ENCODE measurements around the gene SYTL3.
"Not testable (repeated sequence)": the region's sequence is repeated elsewhere in the genome, so short reads cannot be mapped to it uniquely, and the experiment has no call there.

SYTL3 gene

DNA sequence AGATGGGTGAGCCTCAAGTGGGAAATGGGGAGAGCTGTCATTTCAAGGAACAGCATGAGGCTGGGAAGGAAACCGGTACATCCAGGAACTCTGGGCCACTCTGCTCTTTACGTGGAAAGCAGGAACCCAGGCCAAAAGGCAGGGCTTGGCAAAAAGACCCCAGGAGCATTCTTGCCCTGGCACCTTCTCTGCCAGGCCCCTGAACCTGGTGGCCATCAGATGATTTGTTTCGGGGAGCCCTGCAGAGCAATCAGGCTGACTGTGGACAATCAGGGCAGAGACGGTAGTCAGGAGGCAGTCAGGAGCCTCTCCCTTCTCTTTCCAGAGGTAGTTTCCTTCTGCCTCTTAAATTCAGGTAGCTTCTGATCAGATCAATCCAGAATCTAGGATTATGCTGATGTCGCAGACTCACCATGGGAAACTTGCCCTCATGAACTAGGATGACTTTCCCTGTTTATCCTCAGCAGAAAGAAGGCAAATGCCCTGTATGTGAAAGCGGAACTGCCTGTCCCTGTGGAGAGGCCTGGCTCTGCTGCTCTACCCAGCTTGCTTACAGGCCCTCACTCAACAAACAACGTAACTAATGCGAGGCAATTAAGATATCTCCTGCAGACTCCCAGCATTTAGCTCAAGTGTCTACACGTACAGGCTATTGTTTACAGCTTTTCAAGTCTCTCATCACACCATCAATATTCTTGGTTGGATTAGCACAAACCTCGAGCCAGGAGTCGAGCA, 132.7 kb downstream of the SYTL3 start:
- Mint-ChIP-seq H3K4me1 (peaks cover 9 to 35% of the 10 kb centered on the region in 2 donors), H3K27me3 (no peaks in the 10 kb centered on the region), H3K27ac (peak overlapping the region; percentile 38), H3K9me3 (no peaks in the 10 kb centered on the region), H3K36me3 (peaks cover 66 to 82% of the 10 kb centered on the region in 2 donors), H3K4me3 (no peak overlapping the region)
- ATAC-seq (replicated peaks) (no peak), DNase-seq (no peak)

DNA sequence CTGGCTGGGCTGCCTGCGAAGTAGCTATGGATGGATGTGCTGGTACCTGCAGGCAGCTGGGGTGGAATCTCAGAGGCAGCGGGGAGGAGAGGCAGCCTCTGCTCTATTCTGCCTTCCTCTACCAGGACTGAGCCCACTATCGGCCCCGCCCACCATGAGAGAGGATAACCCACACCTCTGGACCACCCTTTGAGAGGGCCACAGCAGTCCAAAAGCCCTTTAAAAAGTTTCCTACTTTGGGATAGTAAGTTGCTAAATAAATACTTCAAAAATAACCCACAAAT, 133.3 kb downstream of the SYTL3 start:
- peak overlapping the region; percentile 31 for H3K27ac Mint-ChIP-seq
- DNase-seq = no peak
- H3K4me3 Mint-ChIP-seq = no peak overlapping the region
- no peaks in the 10 kb centered on the region for H3K27me3 Mint-ChIP-seq
- no peak for ATAC-seq (replicated peaks)
- no peaks in the 10 kb centered on the region for H3K9me3 Mint-ChIP-seq
- peaks cover 10 to 31% of the 10 kb centered on the region in 2 donors for H3K4me1 Mint-ChIP-seq
- peaks cover 63 to 78% of the 10 kb centered on the region in 2 donors for H3K36me3 Mint-ChIP-seq

DNA sequence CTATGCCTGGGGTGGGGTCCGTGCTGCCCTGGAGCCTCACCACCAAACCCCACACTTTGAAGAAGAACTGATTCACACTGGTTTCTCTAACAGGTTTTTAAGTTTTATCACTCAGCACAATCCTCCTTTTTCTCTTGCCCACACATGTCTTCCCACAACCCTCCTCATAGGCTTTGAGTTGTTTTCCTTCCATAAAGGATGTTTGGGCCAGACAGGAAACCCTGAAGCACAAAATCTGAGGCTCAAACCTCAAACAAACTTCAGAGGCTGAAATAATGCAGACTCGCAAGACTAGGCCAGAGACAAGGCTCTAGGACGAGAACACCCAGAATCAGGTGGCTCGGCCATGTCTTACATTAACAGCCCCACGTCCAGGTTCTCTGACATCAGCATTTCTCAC, 134.0 kb downstream of the SYTL3 start:
- H3K27me3 Mint-ChIP-seq = no peaks in the 10 kb centered on the region
- H3K36me3 Mint-ChIP-seq = peaks cover 59 to 78% of the 10 kb centered on the region in 2 donors
- peak overlapping the region; percentile 31 for H3K27ac Mint-ChIP-seq
- H3K4me1 Mint-ChIP-seq = peaks cover 12 to 31% of the 10 kb centered on the region in 2 donors
- H3K9me3 Mint-ChIP-seq = no peaks in the 10 kb centered on the region
- no peak for ATAC-seq (replicated peaks)
- H3K4me3 Mint-ChIP-seq = no peak overlapping the region
- no peak for DNase-seq

DNA sequence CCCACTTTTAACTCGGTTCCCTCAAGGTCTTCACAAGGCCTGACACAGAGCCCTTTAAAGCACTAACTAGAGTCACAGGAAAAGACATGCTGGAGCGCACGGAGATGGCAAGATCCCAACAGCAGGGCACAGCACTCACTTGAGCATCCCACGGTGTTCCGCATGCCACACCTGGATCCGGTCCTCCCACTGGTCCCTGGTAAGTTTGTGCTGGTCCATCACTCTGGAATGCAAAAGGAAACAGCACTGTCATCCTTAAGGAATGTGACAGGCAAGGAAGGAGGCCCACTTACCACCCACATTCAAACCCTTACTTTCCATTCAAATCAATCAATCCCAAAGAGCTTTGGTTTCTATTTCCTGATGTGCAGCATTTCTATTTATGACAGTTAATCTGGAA, 134.7 kb downstream of the SYTL3 start:
- H3K36me3 Mint-ChIP-seq = peaks cover 56 to 80% of the 10 kb centered on the region in 2 donors
- no peak overlapping the region for H3K4me3 Mint-ChIP-seq
- H3K27me3 Mint-ChIP-seq = no peaks in the 10 kb centered on the region
- ATAC-seq (replicated peaks) (no peak), DNase-seq (no peak)
- H3K27ac Mint-ChIP-seq = peak overlapping the region; percentile 44
- H3K4me1 Mint-ChIP-seq = peaks cover 18 to 33% of the 10 kb centered on the region in 2 donors
- no peaks in the 10 kb centered on the region for H3K9me3 Mint-ChIP-seq

- DNase-seq = no peak
- peaks cover 23 to 38% of the 10 kb centered on the region in 2 donors for H3K4me1 Mint-ChIP-seq
- no peaks in the 10 kb centered on the region for H3K27me3 Mint-ChIP-seq
- no peaks in the 10 kb centered on the region for H3K9me3 Mint-ChIP-seq
- peaks cover 60 to 85% of the 10 kb centered on the region in 2 donors for H3K36me3 Mint-ChIP-seq
- no peak for ATAC-seq (replicated peaks)
- no peak overlapping the region for H3K4me3 Mint-ChIP-seq
- H3K27ac Mint-ChIP-seq = no peak overlapping the region
Observed at GRCh38 chr6:158785036-158785435, 135.2 kb downstream of the SYTL3 start.

GRCh38 chr6:158786645-158787304, 136.9 kb downstream of the SYTL3 start:
- H3K27ac Mint-ChIP-seq = no peak overlapping the region
- DNase-seq (no peak), ATAC-seq (replicated peaks) (no peak)
- peaks cover 32 to 54% of the 10 kb centered on the region in 2 donors for H3K4me1 Mint-ChIP-seq
- H3K27me3 Mint-ChIP-seq = no peaks in the 10 kb centered on the region
- no peaks in the 10 kb centered on the region for H3K9me3 Mint-ChIP-seq
- peaks cover 46 to 76% of the 10 kb centered on the region in 2 donors for H3K36me3 Mint-ChIP-seq
- H3K4me3 Mint-ChIP-seq = no peak overlapping the region

GRCh38 chr6:158787395-158787794, 137.5 kb downstream of the SYTL3 start:
- Mint-ChIP-seq H3K9me3 (no peaks in the 10 kb centered on the region), H3K4me3 (no peak overlapping the region), H3K4me1 (peaks cover 33 to 54% of the 10 kb centered on the region in 2 donors), H3K36me3 (peaks cover 41 to 72% of the 10 kb centered on the region in 2 donors), H3K27ac (peak overlapping the region; percentile 86), H3K27me3 (no peaks in the 10 kb centered on the region)
- ATAC-seq (replicated peaks) (no peak), DNase-seq (no peak)

- Mint-ChIP-seq H3K4me3 (peak overlapping the region; percentile 7 to 62), H3K27ac (peak overlapping the region; percentile 91), H3K4me1 (peaks cover 44 to 66% of the 10 kb centered on the region in 2 donors), H3K27me3 (no peaks in the 10 kb centered on the region), H3K9me3 (no peaks in the 10 kb centered on the region), H3K36me3 (peaks cover 36 to 65% of the 10 kb centered on the region in 2 donors)
- DNase-seq (no peak), ATAC-seq (replicated peaks) (peak; percentile 73 to 74)
Observed at GRCh38 chr6:158789115-158789917, 139.5 kb downstream of the SYTL3 start.

- H3K36me3 Mint-ChIP-seq = peaks cover 33 to 65% of the 10 kb centered on the region in 2 donors
Observed at GRCh38 chr6:158791274-158791855, 141.5 kb downstream of the SYTL3 start.

GRCh38 chr6:158792505-158792904, 142.7 kb downstream of the SYTL3 start:
- H3K27me3 Mint-ChIP-seq; DNase-seq; ATAC-seq (replicated peaks); H3K9me3 Mint-ChIP-seq: not testable (repeated sequence)
- Mint-ChIP-seq H3K4me1 (peaks cover 62 to 91% of the 10 kb centered on the region in 2 donors), H3K36me3 (peaks cover 30 to 66% of the 10 kb centered on the region in 2 donors), H3K27ac (peak overlapping the region; percentile 87), H3K4me3 (peak overlapping the region; percentile 38 to 60)

More at GRCh38 chr6:158791274-158791855, 141.5 kb downstream of the SYTL3 start:
- H3K27ac Mint-ChIP-seq = peak overlapping the region; percentile 91
- ATAC-seq (replicated peaks) (no peak), DNase-seq (no peak)
- H3K4me1 Mint-ChIP-seq = peaks cover 56 to 83% of the 10 kb centered on the region in 2 donors
- H3K27me3 Mint-ChIP-seq = no peaks in the 10 kb centered on the region
- H3K9me3 Mint-ChIP-seq = no peaks in the 10 kb centered on the region
- peak overlapping the region in 1 of 2 donors; percentile 46 for H3K4me3 Mint-ChIP-seq

DNA sequence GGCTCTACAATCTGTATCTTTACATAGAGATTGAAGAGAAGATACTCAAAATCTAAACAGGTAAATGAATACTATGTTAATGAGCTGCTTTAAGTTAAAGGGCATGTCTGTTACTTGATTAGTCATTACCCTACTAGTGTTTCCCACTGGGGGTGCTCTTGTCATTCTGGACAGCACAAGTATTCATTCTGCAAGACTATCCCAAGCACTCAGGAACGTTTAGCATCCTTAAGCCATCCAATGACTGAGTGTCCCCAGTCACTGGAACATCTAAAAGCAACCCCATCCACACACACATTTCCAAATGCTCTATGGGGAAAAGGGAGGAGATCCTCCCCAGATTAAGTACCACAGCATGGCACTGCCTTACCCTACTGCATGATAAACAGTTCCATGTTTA, 143.6 kb downstream of the SYTL3 start:
- Mint-ChIP-seq H3K4me3 (peak overlapping the region in 1 of 2 donors; percentile 32), H3K27me3 (no peaks in the 10 kb centered on the region), H3K27ac (peak overlapping the region; percentile 31), H3K4me1 (peaks cover 65 to 94% of the 10 kb centered on the region in 2 donors), H3K36me3 (peaks cover 31 to 66% of the 10 kb centered on the region in 2 donors), H3K9me3 (no peaks in the 10 kb centered on the region)
- ATAC-seq (replicated peaks) (peak; percentile 75 to 77), DNase-seq (no peak)

DNA sequence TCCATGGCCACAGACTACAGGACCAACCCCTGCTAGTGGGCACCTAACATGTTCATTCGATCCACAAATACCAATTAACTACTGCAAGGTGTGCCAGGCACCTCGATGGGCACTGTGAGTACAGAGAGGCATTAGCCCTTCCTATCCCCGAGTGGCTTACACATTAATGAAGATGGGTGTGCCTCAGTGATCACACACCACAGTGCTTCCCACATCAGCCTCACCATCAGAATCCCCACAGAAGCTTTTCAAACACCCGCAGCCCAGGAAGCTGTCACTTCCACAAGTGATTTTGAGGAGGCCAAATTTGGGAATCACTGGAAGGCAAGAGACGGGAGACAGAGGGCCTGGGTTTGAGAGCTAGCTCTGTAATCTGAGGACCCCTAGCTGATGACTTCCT, 145.7 kb downstream of the SYTL3 start:
- Mint-ChIP-seq H3K27me3 (no peaks in the 10 kb centered on the region), H3K36me3 (peaks cover 28 to 60% of the 10 kb centered on the region in 2 donors), H3K27ac (peak overlapping the region; percentile 91), H3K4me3 (peak overlapping the region; percentile 32 to 35), H3K4me1 (peaks cover 64 to 93% of the 10 kb centered on the region in 2 donors), H3K9me3 (no peaks in the 10 kb centered on the region)
- no peak for ATAC-seq (replicated peaks)
- DNase-seq = no peak

DNA sequence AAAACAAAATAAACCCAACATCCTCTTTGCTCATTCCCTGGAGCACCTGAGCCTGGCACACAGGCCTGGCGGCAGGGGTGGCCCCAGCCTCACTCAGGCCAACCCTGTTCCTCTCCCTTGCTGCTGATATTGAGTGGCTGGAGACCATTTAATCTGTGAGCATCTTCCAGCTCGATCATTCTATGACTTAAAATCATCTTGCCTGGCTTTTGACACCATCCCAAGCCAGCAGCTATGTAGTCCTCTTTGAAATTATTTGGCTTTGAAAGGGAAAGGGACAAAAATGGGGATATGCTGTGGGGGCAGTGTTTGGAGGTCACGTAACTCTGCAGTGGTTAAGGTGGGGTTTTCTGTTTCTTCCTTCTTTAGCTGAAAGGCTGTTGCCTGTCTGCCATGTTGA, 146.5 kb downstream of the SYTL3 start:
- ATAC-seq (replicated peaks) (no peak), DNase-seq (no peak)
- Mint-ChIP-seq H3K9me3 (no peaks in the 10 kb centered on the region), H3K4me3 (peak overlapping the region in 1 of 2 donors; percentile 20), H3K27me3 (no peaks in the 10 kb centered on the region), H3K27ac (peak overlapping the region; percentile 91), H3K36me3 (peaks cover 27 to 58% of the 10 kb centered on the region in 2 donors), H3K4me1 (peaks cover 60 to 93% of the 10 kb centered on the region in 2 donors)
